HepG2 (cell line): ENCODE measurements around the gene RBBP8NL. TPM values are rescaled to one million over a fixed set of nuclear protein-coding genes. Genes with fewer than 3 reads are reported as not detected.

Experiments
- ARNT2 ChIP-seq: sonication (generic); formaldehyde crosslinking; IDR thresholded peaks from 2 replicates; pipeline ENCODE4 v1.8.0; 2022; ENCODE audit warnings: mild to moderate bottlenecking, low read depth, missing genetic modification reagents, moderate library complexity
- ATM ChIP-seq: fragments of 450-650 bp; IDR thresholded peaks from 2 replicates; pipeline ENCODE4 v1.7.1; 2017; ENCODE audit warnings: mild to moderate bottlenecking, borderline replicate concordance
- CEBPZ ChIP-seq: IDR thresholded peaks from 2 replicates; pipeline ENCODE4 v1.6.1; 2012; ENCODE audit warnings: low read length, improper control_type of control experiment
- DMAP1 ChIP-seq: IDR thresholded peaks from 2 replicates; pipeline ENCODE4 v1.6.1; 2016
- DR1 ChIP-seq: sonication (generic); formaldehyde crosslinking; IDR thresholded peaks from 2 replicates; pipeline ENCODE4 v1.8.0; 2021; ENCODE audit warnings: mild to moderate bottlenecking, missing genetic modification reagents, inconsistent platforms
- KAT2B ChIP-seq: fragments of 150-350 bp; IDR thresholded peaks from 2 replicates; pipeline ENCODE4 v1.6.1; 2014; ENCODE audit warnings: low read depth, low read length, borderline replicate concordance
- MBD4 ChIP-seq: IDR thresholded peaks from 2 replicates; pipeline ENCODE4 v1.6.1; 2012; ENCODE audit warnings: low read length, inconsistent platforms, borderline replicate concordance
- PRMT3 ChIP-seq: sonication (generic); formaldehyde crosslinking; IDR thresholded peaks from 2 replicates; pipeline ENCODE4 v1.8.1; 2022; ENCODE audit warnings: low read depth, mild to moderate bottlenecking, moderate library complexity, missing genetic modification reagents, borderline replicate concordance
- SIX4 ChIP-seq: sonication (generic); formaldehyde crosslinking; IDR thresholded peaks from 2 replicates; pipeline ENCODE4 v1.4.0; 2020; ENCODE audit warnings: missing genetic modification reagents
- SOX5 ChIP-seq: IDR thresholded peaks from 2 replicates; pipeline ENCODE4 v1.6.1; 2016; ENCODE audit warnings: borderline replicate concordance
- TBL1XR1 ChIP-seq: fragments of 150-350 bp; IDR thresholded peaks from 2 replicates; pipeline ENCODE4 v1.6.1; 2014; ENCODE audit warnings: borderline replicate concordance, low read length; ENCODE audit not compliant: partially characterized antibody
- TOPORS ChIP-seq: sonication (generic); formaldehyde crosslinking; IDR thresholded peaks from 2 replicates; pipeline ENCODE4 v1.8.0; 2023; ENCODE audit warnings: mild to moderate bottlenecking, missing genetic modification reagents
- WIZ ChIP-seq: sonication (generic); formaldehyde crosslinking; IDR thresholded peaks from 2 replicates; pipeline ENCODE4 v1.5.1; 2020; ENCODE audit warnings: mild to moderate bottlenecking, missing genetic modification reagents
- ZFP91 ChIP-seq: sonication (generic); formaldehyde crosslinking; IDR thresholded peaks from 2 replicates; pipeline ENCODE4 v1.9.0; 2022; ENCODE audit warnings: missing genetic modification reagents, mild to moderate bottlenecking, borderline replicate concordance
- ZHX1 ChIP-seq: sonication (generic); formaldehyde crosslinking; IDR thresholded peaks from 2 replicates; pipeline ENCODE4 v1.8.1; 2022; ENCODE audit warnings: low read depth, mild to moderate bottlenecking, missing genetic modification reagents
- ZNF333 ChIP-seq: sonication (generic); formaldehyde crosslinking; IDR thresholded peaks from 2 replicates; pipeline ENCODE4 v1.4.0; 2020; ENCODE audit warnings: mild to moderate bottlenecking, missing genetic modification reagents, borderline replicate concordance
- ZNF337 ChIP-seq: sonication (generic); formaldehyde crosslinking; IDR thresholded peaks from 2 replicates; pipeline ENCODE4 v1.5.1; 2020; ENCODE audit warnings: missing genetic modification reagents, low read depth, mild to moderate bottlenecking, borderline replicate concordance
- ZNF460 ChIP-seq: sonication (generic); formaldehyde crosslinking; IDR thresholded peaks from 2 replicates; pipeline ENCODE4 v1.5.1; 2020; ENCODE audit warnings: missing genetic modification reagents, mild to moderate bottlenecking, borderline replicate concordance
- ZNF547 ChIP-seq: sonication (generic); formaldehyde crosslinking; IDR thresholded peaks from 2 replicates; pipeline ENCODE4 v1.5.1; 2020; ENCODE audit warnings: mild to moderate bottlenecking, missing genetic modification reagents
- ZNF557 ChIP-seq: sonication (generic); formaldehyde crosslinking; IDR thresholded peaks from 2 replicates; pipeline ENCODE4 v1.4.0; 2020; ENCODE audit warnings: missing genetic modification reagents
- ZNF589 ChIP-seq: sonication (generic); formaldehyde crosslinking; conservative IDR thresholded peaks from 2 replicates; pipeline ENCODE4 v1.8.0; 2022; ENCODE audit warnings: mild to moderate bottlenecking, moderate library complexity, missing genetic modification reagents
- ZNF776 ChIP-seq: sonication (generic); formaldehyde crosslinking; IDR thresholded peaks from 2 replicates; pipeline ENCODE4 v1.4.0; 2020; ENCODE audit warnings: mild to moderate bottlenecking, missing genetic modification reagents
- ZNF777 ChIP-seq: sonication (generic); formaldehyde crosslinking; IDR thresholded peaks from 2 replicates; pipeline ENCODE4 v1.4.0; 2020; ENCODE audit warnings: missing genetic modification reagents
- polyA plus RNA-seq, 8 experiments: library from polyadenylated mRNA; depleted of rRNA in 3 of 8; stranded (reverse) in 7 of 8; unstranded in 1 of 8; fragments of >200 nt; fragmentation: Illumina TruSeq in 4 of 8; extraction: Trizol in 4 of 8; gene quantifications; 2 replicates each; pipeline versions ENCODE4 v1.2.1 to v1.2.3, GENCODE V29; 2011 to 2016; ENCODE audit warnings: low read depth in 4 of 8, missing spikeins in 1 of 8, mixed read lengths in 1 of 8; ENCODE audit not compliant: insufficient read depth in 1 of 8
- total RNA-seq, 5 experiments: library from RNA; depleted of rRNA; stranded (reverse); fragments of >200 nt; fragmentation: Illumina TruSeq; extraction: Trizol; gene quantifications; 2 replicates each; pipeline ENCODE4 v1.2.3, GENCODE V29; 2016; ENCODE audit warnings: low read depth in 1 of 5

Gene RBBP8NL
- total and polyA plus RNA-seq, 2 of the 13 experiments (the other 11 are each of a cell fraction or from before 2014, with no cell fraction given), result 0.69 to 0.86 TPM

GRCh38 chr20:62368392-62368975 lies 58.9 kb downstream of the RBBP8NL start (continued):
- TF ChIP-seq ZFP91 (CRISPR knock-in tag) (no peak; the same call in none of the 2 replicates), SOX5 (CRISPR knock-in tag) (no peak), WIZ (CRISPR knock-in tag) (peak; percentile 5; the same call in 1 of the 2 replicates), ZNF777 (CRISPR knock-in tag) (no peak), ZNF547 (CRISPR knock-in tag) (no peak), ZNF333 (CRISPR knock-in tag) (no peak; the same call in 1 of the 2 replicates), ATM (no peak), ZNF557 (CRISPR knock-in tag) (0 out of 2 replicates have a peak, but pooled peaks have one; percentile 25), TBL1XR1 (peak; percentile 12), CEBPZ (no peak), MBD4 (no peak), DMAP1 (CRISPR knock-in tag) (peak; percentile 16; the same call in 1 of the 2 replicates), ZNF460 (CRISPR knock-in tag) (no peak), ZNF776 (no peak), SIX4 (CRISPR knock-in tag) (peak; percentile 8; the same call in 1 of the 2 replicates), PRMT3 (CRISPR knock-in tag) (no peak; the same call in 1 of the 2 replicates), ARNT2 (CRISPR knock-in tag) (0 out of 2 replicates have a peak, but pooled peaks have one; percentile 14), TOPORS (CRISPR knock-in tag) (peak; percentile 66; the same call in 1 of the 2 replicates), ZNF337 (CRISPR knock-in tag) (no peak), ZNF589 (CRISPR knock-in tag) (peak; percentile 63; the same call in 1 of the 2 replicates), DR1 (CRISPR knock-in tag) (no peak; the same call in 1 of the 2 replicates), ZHX1 (CRISPR knock-in tag) (peak; percentile 52; the same call in 1 of the 2 replicates), KAT2B (no peak)
